Gastrocnemius medialis (tissue), 4 donors: ENCODE measurements around the gene CALHM3. TPM values are rescaled to one million over a fixed set of nuclear protein-coding genes. Genes with fewer than 3 reads are reported as not detected.

Experiments
- ATAC-seq, 2 donors: fragments of 150-250 bp; one replicate each; pipeline ENCODE4 v1.9.1; 2016
- DNase-seq, 2 donors: peaks; one replicate each; pipeline ENCODE4 v3.0.0-alpha.2; 2019
- H3K27ac ChIP-seq, 4 donors: fragments of 200-600 bp; sonication (generic); 1 replicate in 1 of 4; 2 replicates in 3 of 4; pipeline ENCODE4 v1.5.1; 2016 to 2018; ENCODE audit warnings: mild to moderate bottlenecking in 2 of 4, moderate library complexity in 1 of 4
- H3K27me3 ChIP-seq, 3 donors: fragments of 200-600 bp; sonication (generic) in 2 of 3; 1 replicate in 1 of 3; 2 replicates in 2 of 3; pipeline versions ENCODE4 v1.5.1 to v1.6.0; 2016 to 2019; ENCODE audit warnings: mild to moderate bottlenecking in 1 of 3, moderate library complexity in 1 of 3
- H3K36me3 ChIP-seq, 2 donors: fragments of 200-600 bp; sonication (generic) in 1 of 2; one replicate each; pipeline ENCODE4 v1.5.1; 2017 to 2018
- H3K4me1 ChIP-seq, 2 donors: fragments of 200-600 bp; sonication (generic) in 1 of 2; one replicate each; pipeline ENCODE4 v1.5.1; 2016 to 2017; ENCODE audit warnings: mild to moderate bottlenecking in 2 of 2
- H3K4me3 ChIP-seq, 4 donors: fragments of 200-600 bp; sonication (generic) in 3 of 4; 1 replicate in 1 of 4; 2 replicates in 3 of 4; pipeline ENCODE4 v1.5.1; 2016 to 2019; ENCODE audit warnings: mild to moderate bottlenecking in 2 of 4
- H3K9me3 ChIP-seq, 3 donors: fragments of 200-600 bp; sonication (generic) in 2 of 3; 1 replicate in 1 of 3; 2 replicates in 2 of 3; pipeline ENCODE4 v1.5.1; 2016 to 2019
- POLR2A ChIP-seq, 2 donors: fragments of 450-650 bp; IDR thresholded peaks; one replicate each; pipeline ENCODE4 v1.6.1; 2017; ENCODE audit warnings: antibody characterized with exemption in 2 of 2, mild to moderate bottlenecking in 2 of 2, moderate library complexity in 2 of 2
- in situ Hi-C, 4 donors: fragments of 200-750 bp; cut with MboI; loops; one replicate each; pipeline versions ENCODE4 v1.15.0 to v1.8.0; 2017; ENCODE audit warnings: low sequenced_read_pairs in 4 of 4
- intact Hi-C: fragments of 100-400 bp; cut with DNase I; formaldehyde crosslinking; loops from one replicate; pipeline ENCODE4 v1.15.1; 2023; ENCODE audit warnings: low total_unique reads
- total RNA-seq, 4 donors: library from RNA; depleted of rRNA; stranded (reverse); fragments of >200 nt; gene quantifications; one replicate each; pipeline versions ENCODE4 v1.1.0 to v1.2.3, GENCODE V29; 2016
- TF ChIP-seq, protein P1 (sequence below), 5 experiments: fragments of 450-650 bp in 3 of 5; fragments of 200-600 bp in 2 of 5; sonication (generic) in 2 of 5; IDR thresholded peaks in 4 of 5; conservative IDR thresholded peaks in 1 of 5; 1 replicate in 4 of 5; 2 replicates in 1 of 5; pipeline ENCODE4 v1.5.1; 2016 to 2019; ENCODE audit warnings: antibody characterized with exemption in 5 of 5, mild to moderate bottlenecking in 3 of 5, moderate library complexity in 3 of 5

CALHM3 gene
- total RNA-seq, 4 donors from 2014 or later, result not detected

DNA sequence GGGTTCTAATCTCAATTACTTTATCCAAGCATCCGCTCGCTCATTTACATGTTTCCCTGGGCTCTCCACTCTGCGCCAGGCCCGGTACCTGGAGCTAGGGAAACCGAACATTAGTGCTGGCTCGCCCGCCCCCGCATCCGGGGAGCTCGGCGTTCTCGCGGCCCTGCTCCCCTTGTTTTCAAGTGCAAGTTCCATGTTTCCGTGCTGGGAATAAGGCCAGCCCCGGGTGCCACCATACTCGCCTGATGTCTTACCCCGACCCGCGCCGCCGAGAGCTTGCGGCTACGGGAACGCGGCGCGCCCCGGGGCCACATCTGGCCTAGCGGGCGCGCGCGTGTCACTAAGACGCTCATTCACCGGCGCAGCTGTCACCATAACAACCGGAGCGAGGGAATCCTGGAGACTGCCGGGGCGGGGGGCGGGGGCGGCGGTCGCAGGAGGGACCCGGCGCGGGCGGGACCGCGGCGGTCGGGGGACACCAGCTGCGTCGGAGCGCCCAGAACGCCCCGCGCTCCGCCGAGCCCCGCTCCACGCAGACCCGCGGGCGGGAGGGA lies 14.4 kb upstream of the CALHM3 start, which contains the start of gene NEURL1:
Gene NEURL1 (plus strand): TSS at position 344 of the 554 bp plus-strand sequence. CDS start 683 bp downstream, outside the sequence.
- H3K27ac ChIP-seq, result no peak within 1 kb of the TSS
- H3K27me3 ChIP-seq, result peaks cover 13 to 15% (median 13%) of the 10 kb centered on the region in 3 donors
- TF ChIP-seq POLR2A (IDR thresholded peaks at IDR 0.05), result no peak
- TF ChIP-seq, protein P1, sequence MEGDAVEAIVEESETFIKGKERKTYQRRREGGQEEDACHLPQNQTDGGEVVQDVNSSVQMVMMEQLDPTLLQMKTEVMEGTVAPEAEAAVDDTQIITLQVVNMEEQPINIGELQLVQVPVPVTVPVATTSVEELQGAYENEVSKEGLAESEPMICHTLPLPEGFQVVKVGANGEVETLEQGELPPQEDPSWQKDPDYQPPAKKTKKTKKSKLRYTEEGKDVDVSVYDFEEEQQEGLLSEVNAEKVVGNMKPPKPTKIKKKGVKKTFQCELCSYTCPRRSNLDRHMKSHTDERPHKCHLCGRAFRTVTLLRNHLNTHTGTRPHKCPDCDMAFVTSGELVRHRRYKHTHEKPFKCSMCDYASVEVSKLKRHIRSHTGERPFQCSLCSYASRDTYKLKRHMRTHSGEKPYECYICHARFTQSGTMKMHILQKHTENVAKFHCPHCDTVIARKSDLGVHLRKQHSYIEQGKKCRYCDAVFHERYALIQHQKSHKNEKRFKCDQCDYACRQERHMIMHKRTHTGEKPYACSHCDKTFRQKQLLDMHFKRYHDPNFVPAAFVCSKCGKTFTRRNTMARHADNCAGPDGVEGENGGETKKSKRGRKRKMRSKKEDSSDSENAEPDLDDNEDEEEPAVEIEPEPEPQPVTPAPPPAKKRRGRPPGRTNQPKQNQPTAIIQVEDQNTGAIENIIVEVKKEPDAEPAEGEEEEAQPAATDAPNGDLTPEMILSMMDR (IDR thresholded peaks at IDR 0.05 in 4 of 5, conservative IDR thresholded peaks at IDR 0.05 in 1 of 5), result no peak
- ATAC-seq, result peak in 1 of 2 donors; percentile 25
- intact Hi-C loops, result no loop called here
- no peaks in the 10 kb centered on the region for H3K36me3 ChIP-seq
- no peaks in the 10 kb centered on the region for H3K9me3 ChIP-seq
- no peak for DNase-seq
- peak within 1 kb of the TSS; percentile 42 to 61 (median 51) for H3K4me3 ChIP-seq
- peaks cover 0 to 8% of the 10 kb centered on the region in 2 donors for H3K4me1 ChIP-seq
- in situ Hi-C loops, result no loop called here

DNA sequence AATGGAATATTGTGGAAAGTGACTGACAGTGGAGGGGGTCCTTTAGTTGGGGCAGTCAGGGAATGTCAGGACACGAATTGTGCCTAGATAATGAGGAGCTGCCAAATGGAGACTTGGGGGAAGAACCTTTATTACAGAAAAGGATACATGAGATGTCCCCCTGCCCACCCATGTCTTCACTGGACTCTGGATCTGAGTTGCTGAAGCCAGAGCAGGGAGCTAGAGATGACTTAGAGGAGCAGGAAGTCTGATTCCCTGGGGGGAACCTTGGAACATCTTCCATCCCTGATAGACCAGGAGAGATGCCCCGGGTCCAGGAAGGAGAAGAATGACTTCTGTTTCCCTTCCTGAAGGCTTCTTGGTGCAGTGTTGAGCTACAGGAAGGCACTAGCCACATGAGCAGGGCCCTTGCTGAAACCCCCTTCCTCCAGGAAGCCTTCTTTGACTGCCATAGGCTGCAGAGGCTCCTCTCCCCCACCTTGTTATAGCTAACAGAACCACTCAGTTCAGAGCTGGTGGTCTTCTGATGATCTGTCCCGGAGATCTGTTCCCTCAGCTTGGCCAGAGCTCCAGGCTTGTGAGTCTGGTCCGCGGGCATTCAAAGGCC lies 13.7 kb upstream of the CALHM3 start:
- no peak overlapping the region for H3K27ac ChIP-seq
- peaks cover 0 to 8% of the 10 kb centered on the region in 2 donors for H3K4me1 ChIP-seq
- no peaks in the 10 kb centered on the region for H3K9me3 ChIP-seq
- H3K27me3 ChIP-seq, result peaks cover 13 to 15% (median 13%) of the 10 kb centered on the region in 3 donors
- ATAC-seq (no peak), DNase-seq (no peak)
- intact Hi-C loops (no loop called here), in situ Hi-C loops (no loop called here)
- TF ChIP-seq, protein P1 (IDR thresholded peaks at IDR 0.05 in 4 of 5, conservative IDR thresholded peaks at IDR 0.05 in 1 of 5), result no peak
- no peak for TF ChIP-seq POLR2A (IDR thresholded peaks at IDR 0.05)
- H3K4me3 ChIP-seq, result peak overlapping the region in 1 of 4 donors; percentile 42
- H3K36me3 ChIP-seq, result no peaks in the 10 kb centered on the region

DNA sequence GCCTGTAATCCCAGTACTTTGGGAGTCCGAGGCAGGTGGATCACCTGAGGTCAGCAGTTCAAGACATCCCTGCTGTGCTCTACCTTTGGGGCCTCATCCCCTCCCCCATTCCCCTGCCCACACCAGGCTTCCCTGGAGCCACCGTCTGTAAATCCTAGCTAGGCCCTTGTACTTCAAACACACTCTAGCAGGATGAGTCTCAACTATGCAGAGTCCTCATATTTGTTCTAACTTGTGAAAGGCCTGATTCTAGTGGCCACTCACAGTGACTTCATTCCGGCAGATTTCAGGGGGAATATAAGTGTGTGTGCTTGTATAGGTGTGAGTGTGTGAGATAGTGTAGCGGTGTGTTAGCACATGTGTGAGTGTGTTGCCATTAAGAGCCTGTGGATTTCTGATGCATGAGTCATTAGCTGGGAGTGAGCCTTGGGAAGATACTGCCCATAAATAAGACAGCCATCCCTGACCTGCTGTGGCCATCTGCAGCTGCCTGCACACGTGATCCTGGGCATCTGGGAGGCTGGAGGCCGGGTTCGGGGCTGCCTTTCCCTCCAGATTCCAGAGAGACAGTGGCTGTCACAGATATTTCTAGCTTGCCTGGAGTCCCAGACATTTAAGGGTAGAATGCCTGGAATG lies 12.8 kb upstream of the CALHM3 start:
- ATAC-seq (peak; percentile 46 to 60), DNase-seq (no peak)
- TF ChIP-seq, protein P1 (IDR thresholded peaks at IDR 0.05 in 4 of 5, conservative IDR thresholded peaks at IDR 0.05 in 1 of 5), result no peak
- TF ChIP-seq POLR2A (IDR thresholded peaks at IDR 0.05), result no peak
- Histone ChIP-seq H3K27me3 (peaks cover 13 to 15% (median 13%) of the 10 kb centered on the region in 3 donors), H3K4me1 (peaks cover 0 to 8% of the 10 kb centered on the region in 2 donors), H3K9me3 (no peaks in the 10 kb centered on the region), H3K4me3 (no peak overlapping the region), H3K36me3 (no peaks in the 10 kb centered on the region), H3K27ac (no peak overlapping the region)
- intact Hi-C loops, result no loop called here
- in situ Hi-C loops, result no loop called here

DNA sequence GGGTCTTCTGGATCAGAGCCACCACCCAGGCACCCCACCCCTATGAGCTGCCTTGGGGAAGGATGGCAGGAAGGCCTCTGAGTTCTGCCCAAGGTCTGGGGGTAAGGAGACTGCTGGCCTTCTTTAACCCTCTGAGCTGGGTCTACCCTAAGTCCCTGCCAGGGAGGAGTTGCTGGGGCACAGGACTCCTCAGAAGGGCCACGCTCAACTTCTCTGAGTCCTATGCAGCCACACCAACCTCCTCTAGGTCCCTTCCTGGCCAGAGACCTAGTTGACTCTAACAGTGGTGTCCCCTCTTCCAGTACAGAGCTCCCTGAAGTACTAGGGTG lies 11.9 kb upstream of the CALHM3 start:
- in situ Hi-C loops, result no loop called here
- Histone ChIP-seq H3K4me3 (no peak overlapping the region), H3K36me3 (no peaks in the 10 kb centered on the region), H3K27ac (no peak overlapping the region), H3K4me1 (peaks cover 0 to 8% of the 10 kb centered on the region in 2 donors), H3K27me3 (peaks cover 13 to 15% (median 13%) of the 10 kb centered on the region in 3 donors), H3K9me3 (no peaks in the 10 kb centered on the region)
- TF ChIP-seq, protein P1 (IDR thresholded peaks at IDR 0.05 in 4 of 5, conservative IDR thresholded peaks at IDR 0.05 in 1 of 5), result no peak
- TF ChIP-seq POLR2A (IDR thresholded peaks at IDR 0.05), result no peak
- ATAC-seq (no peak), DNase-seq (no peak)
- intact Hi-C loops, result no loop called here
